NCI-H2196 treated with DMSO at 0.1 percent for 48 hours (cell line): ENCODE data around the gene PPP1CA.
"Not testable (repeated sequence)": the region's sequence is repeated elsewhere in the genome, so short reads cannot be mapped to it uniquely, and the experiment has no call there.

Experiments
- DNase-seq: peaks from one replicate; lab custom pipeline; 2025; ENCODE audit not compliant: unreplicated experiment; lab: John Stamatoyannopoulos, UW

PPP1CA gene

DNA sequence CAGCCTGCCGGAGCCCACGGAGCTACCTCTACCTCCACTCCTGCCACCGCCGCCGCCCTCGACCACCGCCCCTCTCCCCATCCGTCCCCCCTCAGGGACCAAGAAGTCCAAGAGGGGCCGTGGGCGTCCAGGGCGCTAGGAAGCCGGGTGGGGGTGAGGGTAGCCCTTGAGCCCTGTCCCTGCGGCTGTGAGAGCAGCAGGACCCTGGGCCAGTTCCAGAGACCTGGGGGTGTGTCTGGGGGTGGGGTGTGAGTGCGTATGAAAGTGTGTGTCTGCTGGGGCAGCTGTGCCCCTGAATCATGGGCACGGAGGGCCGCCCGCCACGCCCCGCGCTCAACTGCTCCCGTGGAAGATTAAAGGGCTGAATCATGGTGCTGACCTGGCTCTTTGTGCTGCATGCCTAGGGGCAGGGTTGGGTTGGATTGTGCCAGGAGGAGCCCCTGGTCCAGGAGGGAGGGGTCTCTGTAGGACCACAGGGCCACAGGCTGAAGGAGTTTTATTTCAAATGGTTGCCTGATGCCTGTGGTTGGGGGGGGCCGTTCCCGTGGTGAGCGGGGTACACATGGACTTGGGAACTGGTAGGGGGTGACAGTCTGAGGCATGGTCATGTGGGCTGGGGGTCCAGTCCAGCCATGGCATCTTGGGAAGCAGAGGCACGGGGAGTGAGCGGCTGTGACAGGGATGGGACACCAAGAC is 33.5 kb upstream of the PPP1CA start:
- no peak for DNase-seq

DNA sequence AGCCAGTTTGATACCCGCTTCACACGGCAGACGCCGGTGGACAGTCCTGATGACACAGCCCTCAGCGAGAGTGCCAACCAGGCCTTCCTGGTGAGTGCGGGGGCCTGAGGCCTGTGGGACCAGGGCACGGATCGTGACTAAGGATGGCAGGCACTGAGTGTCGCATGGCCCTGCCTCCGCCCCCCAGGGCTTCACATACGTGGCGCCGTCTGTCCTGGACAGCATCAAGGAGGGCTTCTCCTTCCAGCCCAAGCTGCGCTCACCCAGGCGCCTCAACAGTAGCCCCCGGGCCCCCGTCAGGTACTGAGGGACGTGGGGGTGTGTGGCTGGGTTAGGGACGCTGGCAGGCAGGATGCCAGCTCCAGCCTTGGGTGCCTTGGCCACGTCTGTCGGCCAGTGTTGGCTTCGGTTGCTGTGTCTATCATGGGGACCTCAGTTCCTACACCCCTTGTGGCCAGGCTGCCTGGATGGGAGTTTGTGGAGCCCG is 32.8 kb upstream of the PPP1CA start:
- DNase-seq, result no peak

DNA sequence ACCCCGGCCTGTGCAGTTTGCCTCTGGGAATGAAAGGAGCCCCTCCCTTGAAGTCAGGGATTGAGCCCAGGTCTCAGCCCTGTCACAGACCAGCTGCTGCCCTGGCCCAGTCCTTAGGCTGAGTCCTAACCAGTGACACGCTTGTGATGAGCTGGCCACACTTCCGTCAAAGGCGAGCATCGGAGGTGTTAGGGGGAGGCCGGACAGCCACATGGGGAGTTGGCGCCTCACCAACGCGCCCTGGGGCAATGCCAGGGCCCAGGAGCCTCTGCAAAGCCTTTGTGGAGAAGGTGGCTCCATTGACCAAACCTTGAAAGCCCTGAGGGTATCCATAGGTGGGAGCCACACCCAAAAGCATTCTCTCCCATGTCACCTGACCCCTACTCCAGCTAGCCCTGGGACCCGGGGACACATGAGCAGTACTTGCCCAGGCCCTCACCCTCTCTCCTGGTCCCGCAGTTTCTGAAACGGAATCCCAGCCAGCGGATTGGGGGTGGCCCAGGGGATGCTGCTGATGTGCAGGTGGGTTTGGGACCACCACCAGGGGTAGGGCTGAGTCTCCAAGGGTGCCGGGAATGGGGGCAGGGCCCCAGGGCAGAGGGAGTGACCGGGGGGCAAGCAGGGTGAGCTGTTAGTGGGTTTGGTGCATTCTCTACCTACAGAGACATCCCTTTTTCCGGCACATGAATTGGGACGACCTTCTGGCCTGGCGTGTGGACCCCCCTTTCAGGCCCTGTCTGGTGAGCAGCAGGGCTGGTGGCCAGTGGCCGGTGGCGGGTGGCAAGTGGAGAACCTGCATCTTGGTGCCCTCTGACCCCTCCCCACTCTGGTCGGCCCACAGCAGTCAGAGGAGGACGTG is 32.1 kb upstream of the PPP1CA start:
- no peak for DNase-seq

DNA sequence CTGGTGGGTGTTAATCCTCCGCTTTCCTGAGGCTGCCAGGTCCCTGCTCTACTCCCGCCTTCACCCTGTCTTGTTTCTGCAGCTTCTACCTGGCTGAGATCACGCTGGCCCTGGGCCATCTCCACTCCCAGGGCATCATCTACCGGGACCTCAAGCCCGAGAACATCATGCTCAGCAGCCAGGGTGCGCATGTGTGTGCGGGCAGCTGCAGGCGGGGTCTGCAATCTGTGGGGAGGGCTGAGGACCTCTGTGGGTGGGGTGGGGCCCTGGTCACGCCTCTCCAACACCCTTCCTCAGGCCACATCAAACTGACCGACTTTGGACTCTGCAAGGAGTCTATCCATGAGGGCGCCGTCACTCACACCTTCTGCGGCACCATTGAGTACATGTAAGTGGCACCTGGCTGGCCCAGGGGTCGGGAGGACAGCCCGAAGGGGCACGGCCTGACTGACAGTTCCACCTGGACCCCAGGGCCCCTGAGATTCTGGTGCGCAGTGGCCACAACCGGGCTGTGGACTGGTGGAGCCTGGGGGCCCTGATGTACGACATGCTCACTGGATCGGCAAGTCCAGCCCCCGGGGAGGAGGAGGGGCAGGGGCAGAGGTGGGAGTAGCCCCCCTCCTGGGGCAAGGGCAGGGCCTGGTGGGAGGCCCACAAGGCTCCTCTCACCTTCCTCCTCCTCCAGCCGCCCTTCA is 31.1 kb upstream of the PPP1CA start:
- DNase-seq, result no peak

DNA sequence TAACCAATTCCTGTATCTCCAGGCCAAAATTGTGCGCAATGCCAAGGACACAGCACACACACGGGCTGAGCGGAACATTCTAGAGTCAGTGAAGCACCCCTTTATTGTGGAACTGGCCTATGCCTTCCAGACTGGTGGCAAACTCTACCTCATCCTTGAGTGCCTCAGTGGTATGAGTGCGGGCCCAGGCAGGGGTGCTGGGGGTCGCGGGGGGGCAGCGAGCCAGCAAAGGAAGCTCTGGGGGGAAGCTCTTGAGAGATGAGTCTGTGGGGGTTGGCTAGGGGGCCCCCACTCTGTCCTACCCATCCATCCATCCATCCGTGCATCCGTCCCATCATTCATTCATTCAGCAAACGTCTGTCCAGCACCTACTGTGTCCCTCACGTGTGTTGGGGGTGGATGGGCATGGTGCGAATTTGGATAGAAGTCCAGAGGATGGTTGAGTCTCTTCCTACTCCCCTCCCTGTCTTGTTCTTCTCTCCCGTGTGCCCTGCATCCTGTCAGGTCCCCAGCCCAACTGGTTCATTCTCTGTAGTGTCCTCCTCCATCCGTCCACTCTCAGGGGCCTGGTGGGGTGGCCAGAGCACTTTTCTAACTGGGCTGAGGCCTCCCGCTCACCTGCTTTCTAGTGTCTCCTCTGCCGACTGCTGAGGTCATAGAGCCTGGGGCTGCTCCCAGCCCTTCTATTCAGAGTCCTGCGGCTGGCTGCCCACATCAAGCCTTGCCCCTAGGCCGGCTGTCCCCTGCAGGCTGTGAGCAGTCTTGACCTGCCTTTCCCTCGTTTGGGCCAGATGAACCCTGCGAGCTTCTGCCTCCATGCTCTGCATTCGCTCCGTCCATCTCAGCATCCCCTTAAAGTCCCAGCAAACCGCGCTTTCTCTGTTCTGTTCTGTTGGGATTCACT is 29.9 kb upstream of the PPP1CA start:
- DNase-seq, result no peak

DNA sequence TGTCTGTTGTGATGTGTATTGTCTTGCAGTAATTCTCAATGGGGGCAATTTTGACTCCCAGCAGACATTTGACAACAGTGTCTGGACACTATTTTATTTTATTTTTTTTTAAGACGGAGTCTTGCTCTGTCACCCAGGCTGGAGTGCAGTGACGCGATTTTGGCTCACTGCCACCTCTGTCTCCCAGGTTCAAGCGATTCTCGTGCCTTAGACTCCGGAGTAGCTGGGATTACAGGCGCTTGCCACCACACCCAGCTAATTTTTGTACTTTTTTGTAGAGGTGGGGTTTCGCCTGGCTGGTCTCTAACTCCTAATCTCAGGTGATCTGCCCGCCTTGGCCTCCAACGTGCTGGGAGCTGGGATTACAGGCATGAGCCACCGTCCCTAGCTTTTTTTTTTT is 28.1 kb upstream of the PPP1CA start:
- DNase-seq, result no peak

DNA sequence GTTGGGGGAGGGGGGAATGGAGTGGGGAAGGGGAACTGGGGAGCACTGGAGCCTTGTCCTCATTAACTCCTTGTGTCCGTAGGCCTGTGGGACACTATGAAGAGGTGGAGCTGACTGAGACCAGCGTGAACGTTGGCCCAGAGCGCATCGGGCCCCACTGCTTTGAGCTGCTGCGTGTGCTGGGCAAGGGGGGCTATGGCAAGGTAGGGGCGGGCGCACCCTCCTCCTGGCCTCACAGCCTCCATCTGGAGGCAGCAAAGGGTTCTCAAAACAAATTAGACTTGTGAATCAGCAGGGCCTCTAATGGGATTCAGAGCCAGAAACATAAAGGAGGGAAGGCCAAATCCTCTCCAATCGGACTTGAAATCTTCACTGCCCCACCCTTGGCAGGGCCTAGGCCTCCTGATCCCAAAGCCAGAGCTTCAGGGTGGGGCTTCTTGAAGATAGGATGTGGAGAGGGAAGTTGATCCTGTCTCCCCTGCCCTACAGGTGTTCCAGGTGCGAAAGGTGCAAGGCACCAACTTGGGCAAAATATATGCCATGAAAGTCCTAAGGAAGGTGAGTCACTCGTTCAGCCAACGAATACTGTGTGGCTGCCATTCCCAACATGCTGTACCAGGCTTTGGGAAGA is 27.5 kb upstream of the PPP1CA start:
- no peak for DNase-seq

DNA sequence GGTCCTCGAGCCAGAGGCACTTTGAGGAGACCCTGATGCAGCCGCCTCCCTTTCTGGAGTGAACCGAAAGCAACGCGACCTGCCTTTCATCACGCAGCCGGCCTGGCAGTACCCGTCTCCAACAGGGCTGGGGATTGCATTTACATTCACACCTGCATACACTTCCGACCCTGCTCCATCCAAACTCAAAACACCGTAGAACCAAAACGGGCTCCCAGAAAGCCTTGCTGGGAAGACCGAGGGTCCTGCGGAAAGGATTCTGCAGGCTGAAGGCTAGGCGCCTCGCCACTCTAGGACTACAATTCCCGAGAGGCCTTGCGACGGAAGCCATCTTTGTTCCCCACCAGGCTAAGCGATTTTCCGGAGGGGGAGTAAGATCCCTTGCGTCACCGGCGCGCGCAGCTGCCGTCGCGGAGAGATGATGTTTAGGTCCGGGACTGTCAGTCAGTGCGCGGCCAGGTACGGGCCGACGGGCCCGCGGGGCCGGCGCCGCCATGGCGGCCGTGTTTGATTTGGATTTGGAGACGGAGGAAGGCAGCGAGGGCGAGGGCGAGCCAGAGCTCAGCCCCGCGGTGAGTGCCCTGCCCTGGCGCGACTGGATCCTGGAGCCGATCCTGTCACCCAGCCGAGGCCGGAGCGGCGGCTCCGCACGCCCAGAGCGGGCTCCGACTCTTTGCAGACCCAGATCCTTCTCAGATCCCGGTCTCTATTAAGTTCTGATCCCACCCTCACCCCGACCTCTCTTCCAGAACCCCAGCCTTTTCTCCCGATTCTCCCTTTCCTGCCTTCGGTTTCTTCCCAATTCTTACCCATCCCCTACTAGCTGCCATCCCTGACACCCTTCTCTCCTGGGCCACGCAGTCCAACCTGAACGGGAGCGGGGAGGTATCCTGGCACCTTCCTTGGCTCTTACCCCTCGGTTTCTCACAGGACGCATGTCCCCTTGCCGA is 26.7 kb upstream of the PPP1CA start, which contains the start of gene RPS6KB2:
RPS6KB2 (plus strand) TSS at position 443 of the 950 bp plus-strand sequence; CDS start at position 495, 52 bp downstream.
- DNase-seq, result peak; percentile 89

DNA sequence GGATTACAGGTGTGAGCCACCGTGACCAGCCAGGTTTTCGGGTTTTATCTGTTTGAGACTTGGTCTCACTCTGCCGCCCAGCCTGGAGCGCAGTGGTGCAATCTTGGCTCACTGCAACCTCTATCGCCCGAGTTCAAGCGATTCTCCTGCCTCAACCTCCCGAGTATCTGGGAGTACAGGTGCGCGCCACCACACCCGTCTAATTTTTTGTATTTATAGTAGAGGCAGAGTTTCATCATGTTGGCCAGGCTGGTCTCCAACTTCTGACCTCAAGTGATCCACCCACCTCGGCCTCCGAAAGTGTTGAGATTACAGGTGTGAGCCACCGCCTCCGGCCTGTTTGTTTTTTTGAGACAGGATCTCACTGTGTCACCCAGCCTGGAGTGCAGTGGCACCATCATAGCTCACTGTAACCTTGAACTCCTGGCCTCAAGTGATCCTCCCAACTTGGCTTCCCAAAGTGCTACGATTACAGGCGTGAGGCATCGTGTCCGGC is 25.8 kb upstream of the PPP1CA start:
- not testable (repeated sequence) for DNase-seq

DNA sequence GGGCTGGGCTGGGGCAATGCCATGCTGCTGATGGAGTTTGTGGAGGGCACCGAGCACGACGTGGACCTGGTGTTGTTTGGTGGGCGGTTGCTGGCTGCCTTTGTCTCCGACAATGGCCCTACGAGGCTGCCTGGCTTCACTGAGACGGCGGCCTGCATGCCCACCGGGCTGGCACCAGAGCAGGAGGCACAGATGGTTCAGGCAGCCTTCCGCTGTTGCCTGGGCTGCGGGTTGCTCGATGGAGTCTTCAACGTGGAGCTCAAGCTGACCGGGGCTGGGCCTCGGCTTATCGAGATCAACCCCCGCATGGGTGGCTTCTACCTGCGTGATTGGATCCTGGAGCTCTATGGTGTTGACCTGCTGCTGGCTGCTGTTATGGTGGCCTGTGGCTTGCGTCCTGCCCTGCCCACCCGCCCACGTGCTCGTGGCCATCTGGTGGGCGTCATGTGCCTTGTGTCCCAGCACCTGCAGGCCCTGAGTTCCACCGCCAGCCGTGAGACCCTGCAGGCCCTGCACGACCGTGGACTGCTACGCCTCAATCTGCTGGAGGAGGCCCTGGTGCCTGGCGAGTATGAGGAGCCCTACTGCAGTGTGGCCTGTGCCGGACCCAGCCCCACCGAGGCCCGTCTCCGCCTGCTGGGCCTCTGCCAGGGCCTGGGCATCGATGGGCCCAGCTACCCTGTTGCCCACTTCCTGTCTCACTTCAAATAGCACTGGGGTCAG is 22.4 kb upstream of the PPP1CA start:
- DNase-seq, result no peak

DNA sequence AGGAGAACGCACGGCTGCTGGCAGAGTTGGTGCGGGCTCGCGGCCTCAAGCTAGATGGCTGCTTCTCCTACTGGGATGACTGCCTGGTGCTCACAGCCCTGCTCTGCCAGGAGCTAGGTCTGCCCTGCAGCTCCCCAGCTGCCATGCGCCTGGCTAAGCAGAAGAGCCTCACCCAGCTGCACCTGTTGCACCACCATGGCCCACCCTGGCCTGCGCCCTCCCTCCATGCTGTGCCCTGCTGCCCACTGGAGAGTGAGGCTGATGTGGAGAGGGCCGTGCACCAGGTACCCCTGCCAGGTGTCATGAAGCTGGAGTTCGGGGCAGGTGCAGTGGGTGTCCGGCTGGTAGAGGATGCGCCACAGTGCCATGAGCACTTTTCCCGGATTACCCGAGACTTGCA is 21.8 kb upstream of the PPP1CA start:
- no peak for DNase-seq

DNA sequence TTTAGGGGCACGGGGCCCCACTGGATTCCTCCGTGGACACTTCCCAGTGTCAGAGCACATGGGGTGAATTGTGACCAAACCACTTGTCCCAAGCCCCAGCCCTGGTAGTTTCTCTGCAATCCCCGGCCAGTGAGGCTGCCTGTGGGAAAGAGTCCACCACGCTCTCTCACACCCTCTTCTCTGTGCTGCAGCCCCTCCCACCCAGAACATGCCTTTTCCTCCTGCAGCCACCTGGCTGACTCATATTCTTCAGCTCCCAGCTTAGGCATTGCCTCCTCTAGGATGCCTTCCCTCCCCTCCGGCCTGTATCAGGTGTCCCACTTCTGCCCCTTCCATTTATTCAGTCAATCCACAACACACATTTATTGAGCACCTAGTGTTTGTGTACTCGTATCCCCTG is 21.2 kb upstream of the PPP1CA start:
- DNase-seq, result no peak

DNA sequence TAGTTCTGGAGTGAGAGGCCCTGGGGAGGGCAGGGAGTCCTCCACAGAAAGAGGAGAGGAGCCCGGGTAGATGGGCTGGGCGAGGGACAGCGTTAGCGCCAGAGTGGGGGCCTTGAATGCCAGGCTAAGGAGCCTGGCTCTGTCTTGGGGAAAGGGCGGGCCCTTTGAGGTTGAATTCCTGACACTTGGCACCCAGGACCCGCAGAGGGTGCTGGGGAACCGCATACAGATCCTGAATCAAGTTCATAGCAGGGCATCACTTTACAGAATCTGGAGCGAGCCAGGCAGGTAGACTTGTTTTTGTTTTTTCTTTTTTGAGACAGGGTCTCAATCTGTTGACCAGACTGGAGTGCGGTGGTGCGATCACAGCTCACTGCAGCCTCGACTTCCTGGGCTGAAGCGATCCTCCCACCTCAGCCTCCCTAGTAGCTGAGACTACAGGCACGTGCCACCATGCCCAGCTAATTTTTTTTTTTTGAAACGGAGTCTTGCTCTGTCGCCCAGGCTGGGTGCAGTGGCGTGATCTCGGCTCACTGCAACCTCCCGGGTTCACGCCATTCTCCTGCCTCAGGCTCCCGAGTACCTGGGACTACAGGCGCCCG is 19.9 kb upstream of the PPP1CA start:
- no peak for DNase-seq

DNA sequence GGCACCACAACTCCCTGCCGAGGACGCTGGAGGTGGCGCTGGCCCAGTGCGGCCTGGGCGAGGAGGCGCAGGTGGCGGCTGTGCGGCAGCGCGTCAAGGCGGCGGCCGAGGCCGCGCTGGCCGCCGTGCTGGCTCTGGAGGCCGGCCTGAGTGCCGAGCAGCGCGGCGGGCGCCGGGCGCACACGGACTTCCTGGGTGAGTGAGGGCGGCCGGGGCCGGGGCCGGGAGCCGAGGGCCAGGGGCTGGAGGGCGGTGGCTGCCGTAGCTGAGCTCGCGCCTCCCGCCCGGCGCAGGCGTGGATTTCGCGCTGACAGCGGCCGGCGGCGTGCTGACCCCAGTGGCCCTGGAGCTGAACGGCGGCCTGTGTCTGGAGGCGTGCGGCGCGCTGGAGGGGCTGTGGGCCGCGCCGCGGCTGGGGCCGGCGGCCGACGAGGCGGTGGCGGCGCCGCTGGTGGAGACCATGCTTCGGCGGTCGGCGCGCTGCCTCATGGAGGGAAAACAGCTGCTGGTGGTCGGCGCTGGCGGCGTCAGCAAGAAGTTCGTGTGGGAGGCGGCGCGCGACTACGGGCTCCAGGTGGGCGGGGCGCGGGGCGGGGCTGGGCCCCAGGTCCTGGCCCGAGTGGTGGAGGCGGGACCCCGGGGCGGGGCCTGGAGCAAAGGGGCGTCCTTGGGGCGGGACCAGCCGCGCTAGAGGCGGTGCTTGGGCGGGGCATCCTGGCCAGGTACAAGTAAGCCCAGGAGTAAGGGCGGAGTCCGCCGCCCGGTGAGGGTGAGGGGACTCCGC is 19.2 kb upstream of the PPP1CA start:
- DNase-seq, result peak; percentile 77

DNA sequence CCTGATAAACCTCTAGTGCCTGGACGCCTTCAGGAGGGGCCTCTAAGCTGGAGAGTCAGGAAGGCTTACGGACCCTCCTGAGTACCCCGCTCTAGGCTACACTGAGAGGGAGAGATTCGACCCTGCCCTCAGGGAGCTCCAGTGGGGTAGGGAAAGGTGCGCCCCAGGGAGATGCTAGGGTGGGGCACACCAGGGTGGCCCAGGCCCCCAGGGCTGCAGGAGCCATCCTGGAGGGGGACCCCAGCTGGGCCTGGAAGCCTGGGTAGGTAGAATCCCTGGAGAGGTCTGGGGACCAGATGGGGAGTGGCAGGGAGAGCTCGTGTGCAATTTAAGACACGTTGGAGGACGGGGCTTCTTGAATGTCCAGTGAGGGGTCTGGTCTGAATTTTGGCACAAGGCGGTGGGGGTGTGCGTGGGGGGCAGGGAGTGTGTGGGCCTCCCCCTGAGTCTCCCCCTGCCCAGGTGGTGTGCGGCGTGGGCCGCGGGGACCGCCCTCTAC is 18.5 kb upstream of the PPP1CA start:
- DNase-seq, result no peak

DNA sequence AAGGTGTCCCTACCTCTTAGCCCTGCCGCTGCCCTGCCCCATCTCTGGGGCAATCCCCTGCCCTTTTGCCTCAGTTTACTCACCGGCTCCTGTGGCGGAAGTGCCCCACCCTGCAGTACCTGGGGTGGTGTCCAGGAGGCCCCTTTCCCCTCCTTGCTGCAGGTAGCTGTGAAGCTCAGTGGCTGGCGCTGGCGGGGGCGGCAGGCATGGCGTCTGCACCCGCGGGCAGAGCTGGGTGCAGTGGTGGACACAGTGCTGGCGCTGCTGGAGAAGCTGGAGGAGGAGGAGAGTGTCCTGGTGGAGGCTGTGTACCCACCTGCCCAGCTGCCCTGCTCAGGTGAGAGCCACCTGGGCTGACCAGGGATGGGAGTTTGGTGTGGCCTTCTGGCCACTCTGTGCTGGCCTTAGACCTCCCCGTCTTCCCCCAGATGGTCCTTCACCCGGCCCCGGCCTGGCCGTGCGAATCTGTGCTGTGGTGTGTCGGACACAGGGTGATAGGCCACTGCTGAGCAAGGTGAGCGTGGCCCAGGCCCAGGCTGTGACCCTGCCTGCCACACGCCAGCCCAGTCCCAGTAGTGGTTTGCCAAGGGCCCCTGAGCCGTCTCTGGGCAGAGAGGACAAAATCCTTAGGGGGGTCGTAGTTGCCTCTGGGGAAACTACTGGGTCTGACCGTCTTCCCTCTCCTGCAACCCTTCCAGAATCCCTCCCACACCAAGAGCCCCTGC is 17.8 kb upstream of the PPP1CA start:
- no peak for DNase-seq
